K562 (cell line): ENCODE data around the gene WDR46. TPM values are rescaled to one million over a fixed set of nuclear protein-coding genes. Genes with fewer than 3 reads are reported as not detected.

ENCODE experiments used
- ATF7 ChIP-seq: fragments of 450-650 bp; IDR thresholded peaks from 2 replicates; pipeline ENCODE4 v1.7.1; 2014; ENCODE audit warnings: mild to moderate bottlenecking, moderate library complexity
- C11orf30 ChIP-seq: fragments of 450-650 bp; IDR thresholded peaks from 2 replicates; pipeline ENCODE4 v1.6.1; 2016; ENCODE audit warnings: low read depth, mild to moderate bottlenecking
- CREM ChIP-seq: IDR thresholded peaks from 2 replicates; pipeline ENCODE4 v1.6.1; 2014; ENCODE audit warnings: antibody characterized with exemption, low read depth
- FOXA1 ChIP-seq: fragments of 450-650 bp; IDR thresholded peaks from 2 replicates; pipeline ENCODE4 v1.6.1; 2016; ENCODE audit warnings: mild to moderate bottlenecking, borderline replicate concordance
- FOXJ2 ChIP-seq: fragments of 200-800 bp; sonication (Bioruptor generic); IDR thresholded peaks from 2 replicates; pipeline ENCODE4 v1.6.1; 2016; ENCODE audit warnings: missing genetic modification characterization, missing compliant biosample characterization
- GTF2A2 ChIP-seq: IDR thresholded peaks from 2 replicates; pipeline ENCODE4 v1.6.1; 2016; ENCODE audit warnings: mild to moderate bottlenecking, missing genetic modification characterization, missing compliant biosample characterization
- MTA2 ChIP-seq: fragments of 450-650 bp; IDR thresholded peaks from 2 replicates; pipeline ENCODE4 v1.6.1; 2016; ENCODE audit warnings: low read depth
- NR2C2 ChIP-seq, 2 experiments: fragments of 200-800 bp in 1 of 2; sonication (Bioruptor generic) in 1 of 2; sonication (generic) in 1 of 2; formaldehyde crosslinking in 1 of 2; IDR thresholded peaks; 2 replicates each; pipeline versions ENCODE4 v1.6.1 to v1.8.0; 2016 to 2022; ENCODE audit warnings: mild to moderate bottlenecking in 1 of 2, missing compliant biosample characterization in 1 of 2, missing genetic modification characterization in 1 of 2, missing genetic modification reagents in 1 of 2
- NUFIP1 ChIP-seq: fragments of 450-650 bp; IDR thresholded peaks from 2 replicates; pipeline ENCODE4 v1.6.1; 2018; ENCODE audit not compliant: partially characterized antibody
- PURB ChIP-seq: sonication (generic); formaldehyde crosslinking; IDR thresholded peaks from 2 replicates; pipeline ENCODE4 v1.9.0; 2021; ENCODE audit warnings: low read depth, mild to moderate bottlenecking, missing genetic modification reagents
- TAF9B ChIP-seq: fragments of 450-650 bp; IDR thresholded peaks from 2 replicates; pipeline ENCODE4 v1.6.1; 2018; ENCODE audit warnings: mild to moderate bottlenecking; ENCODE audit not compliant: partially characterized antibody
- ZFP36 ChIP-seq: fragments of 150-350 bp; IDR thresholded peaks from 2 replicates; pipeline ENCODE4 v1.6.1; 2018; ENCODE audit warnings: low read length, low read depth; ENCODE audit not compliant: partially characterized antibody
- ZFX ChIP-seq: sonication (generic); formaldehyde crosslinking; IDR thresholded peaks from 2 replicates; pipeline ENCODE4 v1.8.0; 2022; ENCODE audit warnings: mild to moderate bottlenecking, missing genetic modification reagents, moderate library complexity
- ZNF224 ChIP-seq: sonication (generic); formaldehyde crosslinking; IDR thresholded peaks from 2 replicates; pipeline ENCODE4 v1.8.0; 2022; ENCODE audit warnings: mild to moderate bottlenecking, missing genetic modification reagents
- polyA plus RNA-seq, 8 experiments: library from polyadenylated mRNA; depleted of rRNA in 4 of 8; stranded (reverse) in 5 of 8; unstranded in 3 of 8; fragments of >200 nt; fragmentation: Nextera tagmentation in 2 of 8; fragmentation: Illumina TruSeq in 1 of 8; extraction: Ambion mirVana in 2 of 8; extraction: Trizol in 1 of 8; gene quantifications; 2 replicates each; pipeline versions ENCODE4 v1.2.1 to v1.2.3, GENCODE V29; 2011 to 2014; ENCODE audit warnings: inconsistent platforms in 1 of 8, missing spikeins in 1 of 8
- total RNA-seq, 7 experiments: library from RNA; depleted of rRNA in 6 of 7; stranded (reverse); fragments of >200 nt in 6 of 7; fragmentation: Illumina TruSeq in 2 of 7; extraction: Trizol in 2 of 7; gene quantifications; 2 replicates each; pipeline versions ENCODE4 v1.2.1 to v1.2.3, GENCODE V29; 2011 to 2021; ENCODE audit warnings: low replicate concordance in 1 of 7
- TF ChIP-seq, protein P1 (sequence below): IDR thresholded peaks from 2 replicates; pipeline ENCODE4 v1.6.1; 2012; ENCODE audit warnings: low read depth, low read length, improper control_type of control experiment, borderline replicate concordance
- TF ChIP-seq, protein P2 (sequence below): fragments of 450-650 bp; conservative IDR thresholded peaks from 2 replicates; pipeline ENCODE4 v1.6.1; 2016; ENCODE audit warnings: missing genetic modification characterization, low read depth, mild to moderate bottlenecking, missing compliant biosample characterization, moderate library complexity
- TF ChIP-seq, protein P3 (sequence below): fragments of 450-650 bp; IDR thresholded peaks from 2 replicates; pipeline ENCODE4 v1.6.1; 2016; ENCODE audit warnings: low read depth, mild to moderate bottlenecking, moderate library complexity
- TF ChIP-seq, protein P4 (sequence below): fragments of 250-450 bp; sonication (Bioruptor Pico); IDR thresholded peaks from 2 replicates; pipeline ENCODE4 v1.9.0; 2021; ENCODE audit warnings: mild to moderate bottlenecking
- TF ChIP-seq, protein P5 (sequence below): IDR thresholded peaks from 2 replicates; pipeline ENCODE4 v1.6.1; 2011; ENCODE audit not compliant: insufficient read length; ENCODE audit errors: extremely low read depth
- TF ChIP-seq, protein P6 (sequence below): fragments of 200-400 bp; formaldehyde crosslinking; IDR thresholded peaks from 2 replicates; pipeline ENCODE4 v1.6.1; 2017; ENCODE audit warnings: mild to moderate bottlenecking, low read depth, low read length, moderate library complexity

Gene WDR46
- total and polyA plus RNA-seq, 9 of the 15 experiments (the other 6 are each of a cell fraction or from before 2014, with no cell fraction given) = 8.9 to 146 (median 93.1) TPM

DNA sequence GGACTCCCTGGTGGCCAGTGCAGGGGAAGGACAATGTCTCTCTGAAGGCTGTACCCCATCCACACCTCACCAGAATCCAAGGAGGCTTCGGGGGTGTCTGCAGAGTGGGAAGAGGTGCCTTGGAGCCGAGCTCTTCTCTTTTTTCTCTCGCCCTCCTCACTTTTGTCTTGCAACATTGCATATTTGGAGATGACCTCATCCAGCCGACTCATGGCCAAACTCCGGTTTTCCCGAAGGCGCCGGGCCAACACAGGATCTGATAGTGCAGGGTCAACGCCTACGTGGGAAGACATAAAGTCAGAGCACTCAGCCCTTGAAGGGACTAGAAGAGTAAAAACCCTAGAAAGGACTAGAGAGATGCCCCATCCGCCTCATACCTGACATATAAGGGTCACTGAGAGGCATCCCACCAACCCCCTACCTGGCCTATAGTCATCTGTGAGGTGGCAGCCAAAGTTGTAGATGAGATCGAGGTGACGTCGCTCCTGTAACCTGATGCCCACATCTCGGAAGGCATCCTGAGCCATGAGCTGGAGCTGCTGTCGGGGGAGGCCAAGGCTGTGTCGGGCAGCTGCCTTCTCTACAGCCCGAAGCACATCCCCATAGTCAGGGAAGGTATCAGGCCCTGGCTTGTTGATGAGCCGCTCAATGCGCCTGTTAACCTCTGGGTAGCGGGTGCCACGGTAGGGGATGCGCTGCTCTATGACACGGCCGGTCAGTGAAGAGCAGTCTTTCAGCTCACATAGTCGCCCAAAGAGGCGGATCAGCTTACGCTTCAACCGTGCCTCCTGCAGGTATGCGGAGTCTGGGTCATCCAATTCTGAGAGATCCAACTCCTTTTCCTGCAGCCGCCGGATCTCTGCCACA lies 31.5 kb upstream of the WDR46 start (continued):
- TF ChIP-seq, protein P1, sequence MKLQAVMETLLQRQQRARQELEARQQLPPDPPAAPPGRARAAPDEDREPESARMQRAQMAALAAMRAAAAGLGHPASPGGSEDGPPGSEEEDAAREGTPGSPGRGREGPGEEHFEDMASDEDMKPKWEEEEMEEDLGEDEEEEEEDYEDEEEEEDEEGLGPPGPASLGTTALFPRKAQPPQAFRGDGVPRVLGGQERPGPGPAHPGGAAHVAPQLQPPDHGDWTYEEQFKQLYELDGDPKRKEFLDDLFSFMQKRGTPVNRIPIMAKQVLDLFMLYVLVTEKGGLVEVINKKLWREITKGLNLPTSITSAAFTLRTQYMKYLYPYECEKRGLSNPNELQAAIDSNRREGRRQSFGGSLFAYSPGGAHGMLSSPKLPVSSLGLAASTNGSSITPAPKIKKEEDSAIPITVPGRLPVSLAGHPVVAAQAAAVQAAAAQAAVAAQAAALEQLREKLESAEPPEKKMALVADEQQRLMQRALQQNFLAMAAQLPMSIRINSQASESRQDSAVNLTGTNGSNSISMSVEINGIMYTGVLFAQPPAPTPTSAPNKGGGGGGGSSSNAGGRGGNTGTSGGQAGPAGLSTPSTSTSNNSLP = no peak
- TF ChIP-seq NR2C2 (CRISPR knock-in tag; IDR thresholded peaks at IDR 0.05) = no peak; the same call in 1 of the 2 replicates
- peak; percentile 90 for TF ChIP-seq NR2C2 (tag; IDR thresholded peaks at IDR 0.05)
- TF ChIP-seq, protein P2, sequence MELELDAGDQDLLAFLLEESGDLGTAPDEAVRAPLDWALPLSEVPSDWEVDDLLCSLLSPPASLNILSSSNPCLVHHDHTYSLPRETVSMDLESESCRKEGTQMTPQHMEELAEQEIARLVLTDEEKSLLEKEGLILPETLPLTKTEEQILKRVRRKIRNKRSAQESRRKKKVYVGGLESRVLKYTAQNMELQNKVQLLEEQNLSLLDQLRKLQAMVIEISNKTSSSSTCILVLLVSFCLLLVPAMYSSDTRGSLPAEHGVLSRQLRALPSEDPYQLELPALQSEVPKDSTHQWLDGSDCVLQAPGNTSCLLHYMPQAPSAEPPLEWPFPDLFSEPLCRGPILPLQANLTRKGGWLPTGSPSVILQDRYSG = no peak
- no peak for TF ChIP-seq FOXA1
- TF ChIP-seq NUFIP1 = no peak
- TF ChIP-seq ZFP36 = no peak
- TF ChIP-seq, protein P3, sequence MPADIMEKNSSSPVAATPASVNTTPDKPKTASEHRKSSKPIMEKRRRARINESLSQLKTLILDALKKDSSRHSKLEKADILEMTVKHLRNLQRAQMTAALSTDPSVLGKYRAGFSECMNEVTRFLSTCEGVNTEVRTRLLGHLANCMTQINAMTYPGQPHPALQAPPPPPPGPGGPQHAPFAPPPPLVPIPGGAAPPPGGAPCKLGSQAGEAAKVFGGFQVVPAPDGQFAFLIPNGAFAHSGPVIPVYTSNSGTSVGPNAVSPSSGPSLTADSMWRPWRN = 0 out of 2 replicates have a peak, but pooled peaks have one; percentile 9
- no peak for TF ChIP-seq MTA2
- TF ChIP-seq FOXJ2 (tag) = no peak
- 0 out of 2 replicates have a peak, but pooled peaks have one; percentile 36 for TF ChIP-seq CREM
- TF ChIP-seq ZFX (CRISPR knock-in tag) = peak; percentile 22; the same call in 1 of the 2 replicates
- TF ChIP-seq, protein P4, sequence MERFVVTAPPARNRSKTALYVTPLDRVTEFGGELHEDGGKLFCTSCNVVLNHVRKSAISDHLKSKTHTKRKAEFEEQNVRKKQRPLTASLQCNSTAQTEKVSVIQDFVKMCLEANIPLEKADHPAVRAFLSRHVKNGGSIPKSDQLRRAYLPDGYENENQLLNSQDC (CRISPR knock-in tag) = no peak
- TF ChIP-seq, protein P5, sequence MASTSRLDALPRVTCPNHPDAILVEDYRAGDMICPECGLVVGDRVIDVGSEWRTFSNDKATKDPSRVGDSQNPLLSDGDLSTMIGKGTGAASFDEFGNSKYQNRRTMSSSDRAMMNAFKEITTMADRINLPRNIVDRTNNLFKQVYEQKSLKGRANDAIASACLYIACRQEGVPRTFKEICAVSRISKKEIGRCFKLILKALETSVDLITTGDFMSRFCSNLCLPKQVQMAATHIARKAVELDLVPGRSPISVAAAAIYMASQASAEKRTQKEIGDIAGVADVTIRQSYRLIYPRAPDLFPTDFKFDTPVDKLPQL = no peak
- no peak for TF ChIP-seq GTF2A2 (tag)
- no peak for TF ChIP-seq ZNF224 (CRISPR knock-in tag)
- no peak for TF ChIP-seq TAF9B
- peak; percentile 62 for TF ChIP-seq C11orf30
- no peak for TF ChIP-seq PURB (CRISPR knock-in tag)
- TF ChIP-seq ATF7 = peak; percentile 95
- TF ChIP-seq, protein P6, sequence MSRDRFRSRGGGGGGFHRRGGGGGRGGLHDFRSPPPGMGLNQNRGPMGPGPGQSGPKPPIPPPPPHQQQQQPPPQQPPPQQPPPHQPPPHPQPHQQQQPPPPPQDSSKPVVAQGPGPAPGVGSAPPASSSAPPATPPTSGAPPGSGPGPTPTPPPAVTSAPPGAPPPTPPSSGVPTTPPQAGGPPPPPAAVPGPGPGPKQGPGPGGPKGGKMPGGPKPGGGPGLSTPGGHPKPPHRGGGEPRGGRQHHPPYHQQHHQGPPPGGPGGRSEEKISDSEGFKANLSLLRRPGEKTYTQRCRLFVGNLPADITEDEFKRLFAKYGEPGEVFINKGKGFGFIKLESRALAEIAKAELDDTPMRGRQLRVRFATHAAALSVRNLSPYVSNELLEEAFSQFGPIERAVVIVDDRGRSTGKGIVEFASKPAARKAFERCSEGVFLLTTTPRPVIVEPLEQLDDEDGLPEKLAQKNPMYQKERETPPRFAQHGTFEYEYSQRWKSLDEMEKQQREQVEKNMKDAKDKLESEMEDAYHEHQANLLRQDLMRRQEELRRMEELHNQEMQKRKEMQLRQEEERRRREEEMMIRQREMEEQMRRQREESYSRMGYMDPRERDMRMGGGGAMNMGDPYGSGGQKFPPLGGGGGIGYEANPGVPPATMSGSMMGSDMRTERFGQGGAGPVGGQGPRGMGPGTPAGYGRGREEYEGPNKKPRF = no peak
